GM12878 (cell line): Measurements from ENCODE around the gene EMILIN2. TPM values are rescaled to one million over a fixed set of nuclear protein-coding genes. Genes with fewer than 3 reads are reported as not detected.

ENCODE experiments used
- CREB1 ChIP-seq: IDR thresholded peaks from 2 replicates; pipeline ENCODE4 v1.6.1; 2012; ENCODE audit warnings: low read depth, mild to moderate bottlenecking, inconsistent platforms
- GATAD2B ChIP-seq: fragments of 450-650 bp; conservative IDR thresholded peaks from 2 replicates; pipeline ENCODE4 v1.6.1; 2017; ENCODE audit warnings: low read depth, mild to moderate bottlenecking, moderate library complexity
- PAX8 ChIP-seq: fragments of 450-650 bp; IDR thresholded peaks from 2 replicates; pipeline ENCODE4 v1.6.1; 2017; ENCODE audit warnings: mild to moderate bottlenecking, moderate library complexity
- PML ChIP-seq: IDR thresholded peaks from 2 replicates; pipeline ENCODE4 v1.6.1; 2012; ENCODE audit warnings: low read length, inconsistent platforms
- POLR2A ChIP-seq: IDR thresholded peaks from 2 replicates; pipeline ENCODE4 v1.6.1; 2011; ENCODE audit warnings: low read depth, mild to moderate bottlenecking, low read length
- RAD21 ChIP-seq: IDR thresholded peaks from 2 replicates; pipeline ENCODE4 v1.6.1; 2011; ENCODE audit warnings: mild to moderate bottlenecking, low read depth, low read length, moderate library complexity; ENCODE audit not compliant: insufficient read depth
- polyA plus RNA-seq, 11 experiments: library from polyadenylated mRNA; depleted of rRNA in 4 of 11; unstranded in 6 of 11; stranded (reverse) in 5 of 11; fragments of >200 nt; fragmentation: Nextera tagmentation in 4 of 11; fragmentation: Illumina TruSeq in 1 of 11; extraction: Ambion mirVana in 4 of 11; extraction: Trizol in 1 of 11; gene quantifications; 1 replicate in 1 of 11; 2 replicates in 10 of 11; pipeline versions ENCODE4 v1.2.1 to v1.2.3, GENCODE V29; 2011 to 2016; ENCODE audit warnings: inconsistent platforms in 2 of 11, missing spikeins in 2 of 11, low read depth in 1 of 11
- total RNA-seq, 4 experiments: library from RNA; depleted of rRNA in 3 of 4; stranded (reverse); fragments of >200 nt in 3 of 4; fragmentation: Illumina TruSeq in 1 of 4; extraction: Trizol in 1 of 4; gene quantifications; 2 replicates each; pipeline versions ENCODE4 v1.2.1 to v1.2.3, GENCODE V29; 2013 to 2021
- TF ChIP-seq, protein P1 (sequence below): fragments of 450-650 bp; formaldehyde crosslinking; IDR thresholded peaks from 2 replicates; pipeline ENCODE4 v1.4.0; 2020; ENCODE audit warnings: mild to moderate bottlenecking, moderate library complexity
- TF ChIP-seq, protein P2 (sequence below): fragments of 150-350 bp; IDR thresholded peaks from 2 replicates; pipeline ENCODE4 v1.6.1; 2016; ENCODE audit warnings: low read depth, low read length
- TF ChIP-seq, protein P3 (sequence below): fragments of 450-650 bp; IDR thresholded peaks from 2 replicates; pipeline ENCODE4 v1.6.1; 2016; ENCODE audit warnings: mild to moderate bottlenecking
- TF ChIP-seq, protein P4 (sequence below): IDR thresholded peaks from 2 replicates; pipeline ENCODE4 v1.6.1; 2012; ENCODE audit warnings: low read depth, low read length, improper control_type of control experiment
- TF ChIP-seq, protein P5 (sequence below): fragments of 450-650 bp; IDR thresholded peaks from 2 replicates; pipeline ENCODE4 v1.6.1; 2016; ENCODE audit warnings: mild to moderate bottlenecking, moderate library complexity, borderline replicate concordance

The EMILIN2 gene
- total and polyA plus RNA-seq, 10 of the 15 experiments (the other 5 are each of a cell fraction or from before 2014, with no cell fraction given): 0.58 to 18.4 (median 5.9) TPM

DNA sequence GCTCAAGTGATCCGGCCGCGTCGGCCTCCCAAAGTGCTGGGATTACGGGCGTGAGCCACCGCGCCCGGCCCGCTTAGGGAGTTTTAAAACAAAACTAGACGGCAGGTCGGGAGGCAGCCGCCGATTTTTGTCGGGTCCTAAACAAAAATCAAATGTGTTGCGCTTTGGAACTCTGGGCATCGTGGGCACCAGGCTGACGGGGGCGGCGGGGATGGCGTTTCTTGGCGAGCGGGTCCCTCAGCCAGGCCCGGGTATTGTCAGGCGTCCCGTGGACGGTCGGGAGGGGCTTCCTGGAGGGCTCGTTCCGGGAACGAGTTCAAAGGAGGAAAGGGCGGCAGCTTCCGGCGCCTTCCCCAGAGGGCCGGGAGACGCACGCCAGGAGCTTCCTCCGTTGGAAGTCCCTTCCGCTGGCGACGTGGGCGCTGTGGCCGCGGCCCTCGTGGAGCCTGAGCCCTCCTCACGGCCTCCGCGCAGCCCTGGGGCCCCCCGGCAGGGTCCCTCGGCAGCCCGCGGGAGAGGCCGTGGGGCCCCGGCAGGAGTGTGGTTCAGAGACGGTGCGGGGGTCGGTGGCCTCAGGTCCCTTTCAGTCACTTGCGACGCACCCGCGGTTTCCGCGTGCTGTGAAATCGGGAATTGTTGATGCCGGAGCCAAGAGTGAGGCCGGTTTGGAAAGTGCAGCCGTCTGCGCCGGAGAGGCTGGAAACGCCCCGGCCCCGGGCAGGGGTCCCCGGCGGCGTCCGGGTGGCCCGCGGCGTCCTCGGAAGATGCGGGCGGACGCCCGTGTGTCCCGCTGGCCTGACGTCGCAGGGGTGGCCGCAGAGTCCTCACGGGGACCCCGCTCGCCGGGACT, 59.3 kb downstream of the EMILIN2 start (continued):
- TF ChIP-seq, protein P1, sequence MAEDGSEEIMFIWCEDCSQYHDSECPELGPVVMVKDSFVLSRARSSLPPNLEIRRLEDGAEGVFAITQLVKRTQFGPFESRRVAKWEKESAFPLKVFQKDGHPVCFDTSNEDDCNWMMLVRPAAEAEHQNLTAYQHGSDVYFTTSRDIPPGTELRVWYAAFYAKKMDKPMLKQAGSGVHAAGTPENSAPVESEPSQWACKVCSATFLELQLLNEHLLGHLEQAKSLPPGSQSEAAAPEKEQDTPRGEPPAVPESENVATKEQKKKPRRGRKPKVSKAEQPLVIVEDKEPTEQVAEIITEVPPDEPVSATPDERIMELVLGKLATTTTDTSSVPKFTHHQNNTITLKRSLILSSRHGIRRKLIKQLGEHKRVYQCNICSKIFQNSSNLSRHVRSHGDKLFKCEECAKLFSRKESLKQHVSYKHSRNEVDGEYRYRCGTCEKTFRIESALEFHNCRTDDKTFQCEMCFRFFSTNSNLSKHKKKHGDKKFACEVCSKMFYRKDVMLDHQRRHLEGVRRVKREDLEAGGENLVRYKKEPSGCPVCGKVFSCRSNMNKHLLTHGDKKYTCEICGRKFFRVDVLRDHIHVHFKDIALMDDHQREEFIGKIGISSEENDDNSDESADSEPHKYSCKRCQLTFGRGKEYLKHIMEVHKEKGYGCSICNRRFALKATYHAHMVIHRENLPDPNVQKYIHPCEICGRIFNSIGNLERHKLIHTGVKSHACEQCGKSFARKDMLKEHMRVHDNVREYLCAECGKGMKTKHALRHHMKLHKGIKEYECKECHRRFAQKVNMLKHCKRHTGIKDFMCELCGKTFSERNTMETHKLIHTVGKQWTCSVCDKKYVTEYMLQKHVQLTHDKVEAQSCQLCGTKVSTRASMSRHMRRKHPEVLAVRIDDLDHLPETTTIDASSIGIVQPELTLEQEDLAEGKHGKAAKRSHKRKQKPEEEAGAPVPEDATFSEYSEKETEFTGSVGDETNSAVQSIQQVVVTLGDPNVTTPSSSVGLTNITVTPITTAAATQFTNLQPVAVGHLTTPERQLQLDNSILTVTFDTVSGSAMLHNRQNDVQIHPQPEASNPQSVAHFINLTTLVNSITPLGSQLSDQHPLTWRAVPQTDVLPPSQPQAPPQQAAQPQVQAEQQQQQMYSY (CRISPR knock-in tag): no peak
- TF ChIP-seq CREB1 (no peak), GATAD2B (peak; percentile 34; the same call in 1 of the 2 replicates), RAD21 (no peak), PML (peak; percentile 32; the same call in 1 of the 2 replicates), POLR2A (peak; percentile 76; the same call in 1 of the 2 replicates), PAX8 (no peak)
- TF ChIP-seq, protein P2, sequence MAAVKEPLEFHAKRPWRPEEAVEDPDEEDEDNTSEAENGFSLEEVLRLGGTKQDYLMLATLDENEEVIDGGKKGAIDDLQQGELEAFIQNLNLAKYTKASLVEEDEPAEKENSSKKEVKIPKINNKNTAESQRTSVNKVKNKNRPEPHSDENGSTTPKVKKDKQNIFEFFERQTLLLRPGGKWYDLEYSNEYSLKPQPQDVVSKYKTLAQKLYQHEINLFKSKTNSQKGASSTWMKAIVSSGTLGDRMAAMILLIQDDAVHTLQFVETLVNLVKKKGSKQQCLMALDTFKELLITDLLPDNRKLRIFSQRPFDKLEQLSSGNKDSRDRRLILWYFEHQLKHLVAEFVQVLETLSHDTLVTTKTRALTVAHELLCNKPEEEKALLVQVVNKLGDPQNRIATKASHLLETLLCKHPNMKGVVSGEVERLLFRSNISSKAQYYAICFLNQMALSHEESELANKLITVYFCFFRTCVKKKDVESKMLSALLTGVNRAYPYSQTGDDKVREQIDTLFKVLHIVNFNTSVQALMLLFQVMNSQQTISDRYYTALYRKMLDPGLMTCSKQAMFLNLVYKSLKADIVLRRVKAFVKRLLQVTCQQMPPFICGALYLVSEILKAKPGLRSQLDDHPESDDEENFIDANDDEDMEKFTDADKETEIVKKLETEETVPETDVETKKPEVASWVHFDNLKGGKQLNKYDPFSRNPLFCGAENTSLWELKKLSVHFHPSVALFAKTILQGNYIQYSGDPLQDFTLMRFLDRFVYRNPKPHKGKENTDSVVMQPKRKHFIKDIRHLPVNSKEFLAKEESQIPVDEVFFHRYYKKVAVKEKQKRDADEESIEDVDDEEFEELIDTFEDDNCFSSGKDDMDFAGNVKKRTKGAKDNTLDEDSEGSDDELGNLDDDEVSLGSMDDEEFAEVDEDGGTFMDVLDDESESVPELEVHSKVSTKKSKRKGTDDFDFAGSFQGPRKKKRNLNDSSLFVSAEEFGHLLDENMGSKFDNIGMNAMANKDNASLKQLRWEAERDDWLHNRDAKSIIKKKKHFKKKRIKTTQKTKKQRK: no peak
- TF ChIP-seq, protein P3, sequence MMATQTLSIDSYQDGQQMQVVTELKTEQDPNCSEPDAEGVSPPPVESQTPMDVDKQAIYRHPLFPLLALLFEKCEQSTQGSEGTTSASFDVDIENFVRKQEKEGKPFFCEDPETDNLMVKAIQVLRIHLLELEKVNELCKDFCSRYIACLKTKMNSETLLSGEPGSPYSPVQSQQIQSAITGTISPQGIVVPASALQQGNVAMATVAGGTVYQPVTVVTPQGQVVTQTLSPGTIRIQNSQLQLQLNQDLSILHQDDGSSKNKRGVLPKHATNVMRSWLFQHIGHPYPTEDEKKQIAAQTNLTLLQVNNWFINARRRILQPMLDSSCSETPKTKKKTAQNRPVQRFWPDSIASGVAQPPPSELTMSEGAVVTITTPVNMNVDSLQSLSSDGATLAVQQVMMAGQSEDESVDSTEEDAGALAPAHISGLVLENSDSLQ: no peak
- TF ChIP-seq, protein P4, sequence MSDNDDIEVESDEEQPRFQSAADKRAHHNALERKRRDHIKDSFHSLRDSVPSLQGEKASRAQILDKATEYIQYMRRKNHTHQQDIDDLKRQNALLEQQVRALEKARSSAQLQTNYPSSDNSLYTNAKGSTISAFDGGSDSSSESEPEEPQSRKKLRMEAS: no peak
- TF ChIP-seq, protein P5, sequence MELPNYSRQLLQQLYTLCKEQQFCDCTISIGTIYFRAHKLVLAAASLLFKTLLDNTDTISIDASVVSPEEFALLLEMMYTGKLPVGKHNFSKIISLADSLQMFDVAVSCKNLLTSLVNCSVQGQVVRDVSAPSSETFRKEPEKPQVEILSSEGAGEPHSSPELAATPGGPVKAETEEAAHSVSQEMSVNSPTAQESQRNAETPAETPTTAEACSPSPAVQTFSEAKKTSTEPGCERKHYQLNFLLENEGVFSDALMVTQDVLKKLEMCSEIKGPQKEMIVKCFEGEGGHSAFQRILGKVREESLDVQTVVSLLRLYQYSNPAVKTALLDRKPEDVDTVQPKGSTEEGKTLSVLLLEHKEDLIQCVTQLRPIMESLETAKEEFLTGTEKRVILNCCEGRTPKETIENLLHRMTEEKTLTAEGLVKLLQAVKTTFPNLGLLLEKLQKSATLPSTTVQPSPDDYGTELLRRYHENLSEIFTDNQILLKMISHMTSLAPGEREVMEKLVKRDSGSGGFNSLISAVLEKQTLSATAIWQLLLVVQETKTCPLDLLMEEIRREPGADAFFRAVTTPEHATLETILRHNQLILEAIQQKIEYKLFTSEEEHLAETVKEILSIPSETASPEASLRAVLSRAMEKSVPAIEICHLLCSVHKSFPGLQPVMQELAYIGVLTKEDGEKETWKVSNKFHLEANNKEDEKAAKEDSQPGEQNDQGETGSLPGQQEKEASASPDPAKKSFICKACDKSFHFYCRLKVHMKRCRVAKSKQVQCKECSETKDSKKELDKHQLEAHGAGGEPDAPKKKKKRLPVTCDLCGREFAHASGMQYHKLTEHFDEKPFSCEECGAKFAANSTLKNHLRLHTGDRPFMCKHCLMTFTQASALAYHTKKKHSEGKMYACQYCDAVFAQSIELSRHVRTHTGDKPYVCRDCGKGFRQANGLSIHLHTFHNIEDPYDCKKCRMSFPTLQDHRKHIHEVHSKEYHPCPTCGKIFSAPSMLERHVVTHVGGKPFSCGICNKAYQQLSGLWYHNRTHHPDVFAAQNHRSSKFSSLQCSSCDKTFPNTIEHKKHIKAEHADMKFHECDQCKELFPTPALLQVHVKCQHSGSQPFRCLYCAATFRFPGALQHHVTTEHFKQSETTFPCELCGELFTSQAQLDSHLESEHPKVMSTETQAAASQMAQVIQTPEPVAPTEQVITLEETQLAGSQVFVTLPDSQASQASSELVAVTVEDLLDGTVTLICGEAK: peak; percentile 67; the same call in 1 of the 2 replicates
